ENCODE data around the gene SLC47A2. TPM values are rescaled to one million over a fixed set of nuclear protein-coding genes. Genes with fewer than 3 reads are reported as not detected.

Gene SLC47A2
- total and polyA plus RNA-seq, 9 of the 15 experiments (the other 6 are each of a cell fraction or from before 2014, with no cell fraction given), result not detected

DNA sequence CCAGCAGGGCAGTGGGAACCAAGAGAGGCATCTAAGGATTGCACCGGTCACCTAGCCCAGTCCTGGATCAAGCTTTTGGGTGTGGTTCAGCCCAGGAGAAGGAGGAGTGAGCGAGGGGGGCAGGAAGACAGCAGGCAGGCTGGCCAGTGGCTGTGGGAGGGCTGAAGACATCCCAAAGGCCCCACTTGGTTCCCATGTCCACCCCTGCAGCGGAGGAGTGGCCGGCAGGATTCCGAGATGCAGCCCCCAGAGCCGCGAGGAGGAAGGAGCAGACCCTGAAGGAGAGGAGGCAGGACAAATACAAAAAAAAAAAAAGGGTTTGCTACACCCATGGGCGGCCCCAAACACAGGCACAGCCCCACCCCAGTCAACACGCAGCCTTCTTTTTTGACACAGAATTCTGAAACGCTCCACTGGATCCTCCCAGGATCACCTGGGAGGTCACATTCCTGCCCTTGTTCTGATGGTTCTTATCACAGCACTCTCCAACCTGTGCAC lies 1.1 kb upstream of the SLC47A2 start:
- H3K27ac ChIP-seq (ENCODE audit: extremely low read depth, low read depth, low read length), result no peak overlapping the region
- DNase-seq (ENCODE audit: extremely low read depth in 1 of 4, low spot score in 3 of 4) (no peak), ATAC-seq (no peak), FAIRE-seq (no peak)
- no peak overlapping the region for H3K9ac ChIP-seq (ENCODE audit: insufficient read depth in 1 of 2, low read depth in 2 of 2, low read length in 2 of 2)
- no peaks in the 10 kb centered on the region for H3K79me2 ChIP-seq (ENCODE audit: control insufficient read depth, insufficient read depth, low read length)
- H3K4me3 ChIP-seq, result no peak overlapping the region
- peaks cover 0 to 6% of the 10 kb centered on the region in 2 experiments; a peak in 2 of 5 replicates for H3K4me1 ChIP-seq (replicated peaks in 1 of 2; ENCODE audit: control insufficient read depth in 2 of 2, insufficient read depth in 2 of 2, low read length in 2 of 2)
- H3K36me3 ChIP-seq (ENCODE audit: control insufficient read depth, insufficient read depth, low read length), result no peaks in the 10 kb centered on the region
- ChIA-PET POLR2A (interaction anchor here (0.6 kb wide), 1 partner anchor 357 kb away, joined by 4 read pairs; no protein-coding TSS in a partner anchor), CTCF (ENCODE audit: low intra/inter-chr PET ratio) (no interaction called here)
- intact Hi-C loops (cut with micrococcal nuclease), result no loop called here
- H3K9me1 ChIP-seq (ENCODE audit: control insufficient read depth, insufficient read depth, low read length), result no peaks in the 10 kb centered on the region
- WGBS (ENCODE audit: insufficient coverage, low coverage, missing lambda C conversion rate), result 3% methylated on average over 3 of the region's 10 CpGs
- no peaks in the 10 kb centered on the region for H4K20me1 ChIP-seq (replicated peaks; ENCODE audit: control insufficient read depth, insufficient read depth, low read length)
- H2AFZ ChIP-seq (ENCODE audit: low read depth, low read length), result no peak overlapping the region
- in situ Hi-C loops (cut with MboI), result no loop called here
- no TSS peak for BruUV-seq (replicated peaks)
- no peaks in the 10 kb centered on the region for H3K9me3 ChIP-seq (replicated peaks; ENCODE audit: control insufficient read depth, insufficient read depth, low read depth, low read length)
- H3K4me2 ChIP-seq (ENCODE audit: insufficient read depth, low read length), result no peak overlapping the region
- TF ChIP-seq, protein P1, sequence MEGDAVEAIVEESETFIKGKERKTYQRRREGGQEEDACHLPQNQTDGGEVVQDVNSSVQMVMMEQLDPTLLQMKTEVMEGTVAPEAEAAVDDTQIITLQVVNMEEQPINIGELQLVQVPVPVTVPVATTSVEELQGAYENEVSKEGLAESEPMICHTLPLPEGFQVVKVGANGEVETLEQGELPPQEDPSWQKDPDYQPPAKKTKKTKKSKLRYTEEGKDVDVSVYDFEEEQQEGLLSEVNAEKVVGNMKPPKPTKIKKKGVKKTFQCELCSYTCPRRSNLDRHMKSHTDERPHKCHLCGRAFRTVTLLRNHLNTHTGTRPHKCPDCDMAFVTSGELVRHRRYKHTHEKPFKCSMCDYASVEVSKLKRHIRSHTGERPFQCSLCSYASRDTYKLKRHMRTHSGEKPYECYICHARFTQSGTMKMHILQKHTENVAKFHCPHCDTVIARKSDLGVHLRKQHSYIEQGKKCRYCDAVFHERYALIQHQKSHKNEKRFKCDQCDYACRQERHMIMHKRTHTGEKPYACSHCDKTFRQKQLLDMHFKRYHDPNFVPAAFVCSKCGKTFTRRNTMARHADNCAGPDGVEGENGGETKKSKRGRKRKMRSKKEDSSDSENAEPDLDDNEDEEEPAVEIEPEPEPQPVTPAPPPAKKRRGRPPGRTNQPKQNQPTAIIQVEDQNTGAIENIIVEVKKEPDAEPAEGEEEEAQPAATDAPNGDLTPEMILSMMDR (IDR thresholded peaks at IDR 0.05 in 2 of 3, conservative IDR thresholded peaks at IDR 0.05 in 1 of 3; ENCODE audit: insufficient read depth in 2 of 3, low read depth in 1 of 3, low read length in 3 of 3), result no peak
- TF ChIP-seq, protein P2, sequence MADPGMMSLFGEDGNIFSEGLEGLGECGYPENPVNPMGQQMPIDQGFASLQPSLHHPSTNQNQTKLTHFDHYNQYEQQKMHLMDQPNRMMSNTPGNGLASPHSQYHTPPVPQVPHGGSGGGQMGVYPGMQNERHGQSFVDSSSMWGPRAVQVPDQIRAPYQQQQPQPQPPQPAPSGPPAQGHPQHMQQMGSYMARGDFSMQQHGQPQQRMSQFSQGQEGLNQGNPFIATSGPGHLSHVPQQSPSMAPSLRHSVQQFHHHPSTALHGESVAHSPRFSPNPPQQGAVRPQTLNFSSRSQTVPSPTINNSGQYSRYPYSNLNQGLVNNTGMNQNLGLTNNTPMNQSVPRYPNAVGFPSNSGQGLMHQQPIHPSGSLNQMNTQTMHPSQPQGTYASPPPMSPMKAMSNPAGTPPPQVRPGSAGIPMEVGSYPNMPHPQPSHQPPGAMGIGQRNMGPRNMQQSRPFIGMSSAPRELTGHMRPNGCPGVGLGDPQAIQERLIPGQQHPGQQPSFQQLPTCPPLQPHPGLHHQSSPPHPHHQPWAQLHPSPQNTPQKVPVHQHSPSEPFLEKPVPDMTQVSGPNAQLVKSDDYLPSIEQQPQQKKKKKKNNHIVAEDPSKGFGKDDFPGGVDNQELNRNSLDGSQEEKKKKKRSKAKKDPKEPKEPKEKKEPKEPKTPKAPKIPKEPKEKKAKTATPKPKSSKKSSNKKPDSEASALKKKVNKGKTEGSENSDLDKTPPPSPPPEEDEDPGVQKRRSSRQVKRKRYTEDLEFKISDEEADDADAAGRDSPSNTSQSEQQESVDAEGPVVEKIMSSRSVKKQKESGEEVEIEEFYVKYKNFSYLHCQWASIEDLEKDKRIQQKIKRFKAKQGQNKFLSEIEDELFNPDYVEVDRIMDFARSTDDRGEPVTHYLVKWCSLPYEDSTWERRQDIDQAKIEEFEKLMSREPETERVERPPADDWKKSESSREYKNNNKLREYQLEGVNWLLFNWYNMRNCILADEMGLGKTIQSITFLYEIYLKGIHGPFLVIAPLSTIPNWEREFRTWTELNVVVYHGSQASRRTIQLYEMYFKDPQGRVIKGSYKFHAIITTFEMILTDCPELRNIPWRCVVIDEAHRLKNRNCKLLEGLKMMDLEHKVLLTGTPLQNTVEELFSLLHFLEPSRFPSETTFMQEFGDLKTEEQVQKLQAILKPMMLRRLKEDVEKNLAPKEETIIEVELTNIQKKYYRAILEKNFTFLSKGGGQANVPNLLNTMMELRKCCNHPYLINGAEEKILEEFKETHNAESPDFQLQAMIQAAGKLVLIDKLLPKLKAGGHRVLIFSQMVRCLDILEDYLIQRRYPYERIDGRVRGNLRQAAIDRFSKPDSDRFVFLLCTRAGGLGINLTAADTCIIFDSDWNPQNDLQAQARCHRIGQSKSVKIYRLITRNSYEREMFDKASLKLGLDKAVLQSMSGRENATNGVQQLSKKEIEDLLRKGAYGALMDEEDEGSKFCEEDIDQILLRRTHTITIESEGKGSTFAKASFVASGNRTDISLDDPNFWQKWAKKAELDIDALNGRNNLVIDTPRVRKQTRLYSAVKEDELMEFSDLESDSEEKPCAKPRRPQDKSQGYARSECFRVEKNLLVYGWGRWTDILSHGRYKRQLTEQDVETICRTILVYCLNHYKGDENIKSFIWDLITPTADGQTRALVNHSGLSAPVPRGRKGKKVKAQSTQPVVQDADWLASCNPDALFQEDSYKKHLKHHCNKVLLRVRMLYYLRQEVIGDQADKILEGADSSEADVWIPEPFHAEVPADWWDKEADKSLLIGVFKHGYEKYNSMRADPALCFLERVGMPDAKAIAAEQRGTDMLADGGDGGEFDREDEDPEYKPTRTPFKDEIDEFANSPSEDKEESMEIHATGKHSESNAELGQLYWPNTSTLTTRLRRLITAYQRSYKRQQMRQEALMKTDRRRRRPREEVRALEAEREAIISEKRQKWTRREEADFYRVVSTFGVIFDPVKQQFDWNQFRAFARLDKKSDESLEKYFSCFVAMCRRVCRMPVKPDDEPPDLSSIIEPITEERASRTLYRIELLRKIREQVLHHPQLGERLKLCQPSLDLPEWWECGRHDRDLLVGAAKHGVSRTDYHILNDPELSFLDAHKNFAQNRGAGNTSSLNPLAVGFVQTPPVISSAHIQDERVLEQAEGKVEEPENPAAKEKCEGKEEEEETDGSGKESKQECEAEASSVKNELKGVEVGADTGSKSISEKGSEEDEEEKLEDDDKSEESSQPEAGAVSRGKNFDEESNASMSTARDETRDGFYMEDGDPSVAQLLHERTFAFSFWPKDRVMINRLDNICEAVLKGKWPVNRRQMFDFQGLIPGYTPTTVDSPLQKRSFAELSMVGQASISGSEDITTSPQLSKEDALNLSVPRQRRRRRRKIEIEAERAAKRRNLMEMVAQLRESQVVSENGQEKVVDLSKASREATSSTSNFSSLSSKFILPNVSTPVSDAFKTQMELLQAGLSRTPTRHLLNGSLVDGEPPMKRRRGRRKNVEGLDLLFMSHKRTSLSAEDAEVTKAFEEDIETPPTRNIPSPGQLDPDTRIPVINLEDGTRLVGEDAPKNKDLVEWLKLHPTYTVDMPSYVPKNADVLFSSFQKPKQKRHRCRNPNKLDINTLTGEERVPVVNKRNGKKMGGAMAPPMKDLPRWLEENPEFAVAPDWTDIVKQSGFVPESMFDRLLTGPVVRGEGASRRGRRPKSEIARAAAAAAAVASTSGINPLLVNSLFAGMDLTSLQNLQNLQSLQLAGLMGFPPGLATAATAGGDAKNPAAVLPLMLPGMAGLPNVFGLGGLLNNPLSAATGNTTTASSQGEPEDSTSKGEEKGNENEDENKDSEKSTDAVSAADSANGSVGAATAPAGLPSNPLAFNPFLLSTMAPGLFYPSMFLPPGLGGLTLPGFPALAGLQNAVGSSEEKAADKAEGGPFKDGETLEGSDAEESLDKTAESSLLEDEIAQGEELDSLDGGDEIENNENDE (IDR thresholded peaks at IDR 0.05; ENCODE audit: low read depth, low read length), result no peak
- H3K27me3 ChIP-seq (ENCODE audit: control insufficient read depth in 2 of 2, insufficient read depth in 2 of 2, low read length in 2 of 2), result peaks cover 0 to 51% of the 10 kb centered on the region in 2 experiments; a peak in 2 of 5 replicates
